NCI-H748 (cell line): ENCODE data around the gene NCOA4.
"Not testable (repeated sequence)": the region's sequence is repeated elsewhere in the genome, so short reads cannot be mapped to it uniquely, and the experiment has no call there.

Source experiments
- DNase-seq: peaks from one replicate; lab custom pipeline; 2025; ENCODE audit not compliant: unreplicated experiment; lab: John Stamatoyannopoulos, UW

NCOA4 gene

DNA sequence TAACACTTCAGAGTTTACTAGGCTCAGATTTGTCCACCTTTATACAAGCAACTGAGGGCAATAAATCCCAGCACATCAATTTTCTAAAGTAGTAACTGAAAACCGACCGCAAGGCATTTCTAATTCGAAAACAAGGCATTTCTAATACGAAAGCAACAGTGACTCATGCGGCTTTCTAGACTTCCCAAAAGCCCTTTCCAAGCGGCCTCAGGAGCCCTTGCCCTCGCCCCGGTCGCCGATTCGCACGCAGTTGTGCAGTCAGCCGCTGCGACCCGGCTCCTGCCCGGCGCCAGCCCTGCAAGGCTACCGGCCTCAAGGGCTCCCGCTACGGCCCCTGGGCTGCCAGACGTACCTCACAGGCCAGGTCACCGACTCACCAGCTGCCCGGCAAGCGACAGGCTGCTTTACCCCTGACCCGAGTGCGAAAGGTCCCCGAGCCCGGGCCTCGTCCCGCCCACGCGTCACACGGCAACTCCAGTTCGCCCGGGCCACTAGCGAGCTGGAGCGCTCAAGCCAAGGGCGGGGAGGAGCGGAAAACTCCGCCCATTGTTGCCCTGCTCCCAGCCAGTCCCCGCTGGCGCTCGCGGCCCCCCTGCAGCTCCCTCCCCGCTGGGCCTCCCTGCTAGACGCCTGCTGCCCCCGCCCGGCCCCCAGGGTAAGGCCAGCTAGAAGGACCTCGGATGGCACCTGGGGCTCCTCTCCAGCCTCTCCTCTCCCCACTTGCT is 7.3 kb downstream of the NCOA4 start:
- DNase-seq: peak; percentile 82

DNA sequence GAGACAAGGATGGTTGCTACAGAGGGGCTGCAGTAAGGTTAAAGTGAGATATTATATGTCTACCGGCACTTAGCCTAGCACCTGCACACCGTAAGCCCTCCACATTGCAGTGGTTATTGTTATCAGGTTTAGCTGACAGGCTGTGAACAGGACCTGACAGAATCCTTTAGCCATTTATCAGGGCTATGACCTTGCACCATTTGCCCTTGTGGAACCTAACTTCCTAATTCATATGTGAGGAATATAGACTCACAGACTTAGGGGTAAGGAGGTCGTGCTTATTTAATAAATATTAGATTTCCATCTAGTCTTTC is 10.1 kb downstream of the NCOA4 start:
- DNase-seq: no peak

DNA sequence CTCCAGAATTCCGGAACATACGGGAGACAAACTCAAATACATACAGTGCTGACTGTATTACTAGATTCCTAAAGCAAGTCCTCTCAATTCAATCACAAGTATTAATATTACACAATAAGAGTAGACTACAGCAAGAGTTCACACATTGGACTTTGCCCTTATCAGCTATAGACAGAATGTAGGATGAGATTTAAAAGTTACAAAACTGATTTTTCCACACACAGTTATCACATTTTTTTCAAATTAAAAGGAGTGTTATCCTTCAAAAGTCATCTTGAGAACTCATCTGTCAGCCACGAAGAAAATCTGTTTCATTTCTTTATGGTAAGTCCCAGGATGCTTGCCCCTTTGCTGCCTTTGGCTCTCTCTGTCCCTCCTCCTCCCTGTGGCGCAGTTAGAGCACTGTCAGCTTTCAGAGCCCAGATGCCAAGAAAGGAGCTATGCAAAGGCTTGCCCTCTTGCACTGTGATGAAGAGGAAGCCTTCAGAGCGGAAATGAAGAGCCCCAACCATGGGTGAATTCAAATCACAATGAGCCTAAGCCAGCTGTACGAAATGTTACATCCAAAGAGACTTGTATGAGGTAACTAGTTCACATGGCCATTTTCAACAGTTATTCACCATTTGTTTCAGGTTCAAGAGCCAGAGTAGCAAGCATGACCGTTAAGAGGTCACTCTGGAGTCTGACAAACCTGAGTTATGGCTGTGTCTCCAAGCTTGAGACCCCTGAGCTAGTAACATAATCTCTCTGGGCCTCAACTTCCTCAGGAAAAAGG is 10.7 kb downstream of the NCOA4 start:
- no peak for DNase-seq

DNA sequence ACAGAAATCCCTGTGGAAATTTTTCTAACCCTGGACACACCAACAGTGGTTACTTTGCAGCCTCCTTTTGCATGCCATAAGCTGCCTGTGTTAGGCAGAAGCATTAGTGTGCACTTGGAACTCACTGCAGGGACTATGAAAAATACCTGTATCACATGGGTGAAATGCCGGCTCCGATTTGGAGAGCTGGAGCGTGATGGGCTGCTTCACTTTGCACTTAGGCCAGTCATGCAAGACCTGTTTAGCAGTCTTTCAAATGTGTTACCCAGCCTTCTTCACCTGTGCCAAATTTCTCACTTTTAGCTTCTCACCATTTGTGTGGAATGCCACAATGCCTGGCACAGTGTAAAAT is 11.3 kb downstream of the NCOA4 start:
- no peak for DNase-seq

DNA sequence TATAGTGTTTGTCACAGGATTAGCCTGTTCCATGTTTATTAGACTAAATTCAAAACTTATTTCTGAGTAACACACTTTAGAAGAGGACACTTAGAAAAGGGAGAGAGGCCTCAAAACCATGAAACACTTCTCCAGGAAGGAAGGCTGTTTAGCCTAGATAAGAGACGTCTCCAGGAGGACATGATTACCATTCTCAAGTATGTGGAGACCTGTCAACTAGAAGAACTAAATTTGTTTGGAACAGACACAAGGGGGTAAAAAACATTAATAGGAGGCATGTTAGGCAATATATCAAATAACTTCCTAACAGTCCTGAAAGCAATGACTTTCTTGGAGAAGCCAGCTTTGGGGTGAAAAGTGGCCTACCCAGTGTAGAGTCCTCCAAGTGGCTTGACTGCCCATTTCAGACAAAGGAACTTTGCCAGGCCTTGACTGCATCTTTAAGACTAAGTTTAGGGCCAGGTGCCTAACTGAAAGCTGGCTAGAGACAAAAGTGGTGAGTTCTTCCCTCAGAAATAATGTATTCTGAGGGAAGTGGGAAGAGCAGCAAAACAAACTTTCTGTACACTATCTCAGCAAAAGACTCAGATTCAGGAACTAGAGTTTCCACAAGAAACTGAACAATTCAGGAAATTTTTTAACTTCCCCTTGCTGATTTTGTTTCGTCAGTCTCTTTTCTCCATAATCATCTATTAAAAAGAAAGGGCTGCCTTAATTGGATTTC is 11.8 kb downstream of the NCOA4 start:
- DNase-seq: no peak

DNA sequence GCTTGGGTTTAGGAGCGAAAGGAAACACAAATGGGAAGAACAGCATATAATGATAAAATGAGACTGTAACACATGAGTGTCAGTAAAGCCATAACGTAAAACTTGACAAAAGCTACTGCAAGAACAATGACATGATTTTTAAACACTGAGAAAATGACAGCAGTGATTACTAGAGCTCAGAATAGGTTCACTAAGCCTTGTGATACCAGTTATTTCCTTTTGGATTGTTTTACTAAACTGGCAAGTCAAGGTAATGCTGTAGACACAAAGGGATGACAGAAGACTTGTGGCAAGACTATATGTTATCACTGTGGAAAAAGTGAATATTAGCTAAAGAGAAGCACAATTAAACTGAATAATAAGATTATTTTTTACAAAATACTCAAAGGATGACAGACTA is 12.7 kb downstream of the NCOA4 start:
- no peak for DNase-seq

DNA sequence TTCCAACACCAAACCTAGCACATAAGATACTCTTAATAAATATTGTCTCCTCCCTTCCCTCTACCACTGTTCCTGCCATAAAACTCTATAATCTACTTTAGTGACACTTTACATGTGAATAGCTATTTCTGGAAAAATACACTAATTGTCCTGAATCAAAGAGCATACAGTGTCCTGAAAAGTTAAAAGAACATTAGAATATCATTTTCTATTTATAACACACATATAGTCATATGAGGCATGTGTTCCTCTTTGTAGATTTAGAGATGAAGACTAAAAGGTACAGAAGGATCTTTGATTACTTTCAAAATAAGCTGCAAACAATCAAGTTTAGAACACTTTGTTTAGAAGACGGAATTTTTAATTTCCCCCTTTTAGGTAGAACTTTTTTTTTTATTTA is 13.6 kb downstream of the NCOA4 start:
- no peak for DNase-seq

DNA sequence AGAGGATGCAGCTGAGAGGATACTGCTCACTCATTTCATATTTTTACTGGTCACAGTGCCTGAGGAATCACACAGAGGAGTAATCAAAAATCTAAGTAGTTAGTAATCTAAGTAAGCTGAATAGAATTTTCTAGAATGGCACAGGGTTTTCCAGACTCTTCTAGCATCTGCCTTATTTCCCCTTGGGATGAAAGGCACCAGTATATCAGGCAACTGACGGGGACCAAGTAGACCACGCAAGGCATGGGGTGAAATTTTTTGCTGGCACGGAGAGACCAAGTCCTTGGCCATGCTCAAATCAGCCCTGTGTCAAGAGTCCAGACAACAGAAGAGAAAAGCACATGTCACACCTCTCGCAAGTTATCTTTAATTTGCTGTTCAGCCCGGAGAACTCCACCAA is 14.2 kb downstream of the NCOA4 start:
- DNase-seq: no peak

DNA sequence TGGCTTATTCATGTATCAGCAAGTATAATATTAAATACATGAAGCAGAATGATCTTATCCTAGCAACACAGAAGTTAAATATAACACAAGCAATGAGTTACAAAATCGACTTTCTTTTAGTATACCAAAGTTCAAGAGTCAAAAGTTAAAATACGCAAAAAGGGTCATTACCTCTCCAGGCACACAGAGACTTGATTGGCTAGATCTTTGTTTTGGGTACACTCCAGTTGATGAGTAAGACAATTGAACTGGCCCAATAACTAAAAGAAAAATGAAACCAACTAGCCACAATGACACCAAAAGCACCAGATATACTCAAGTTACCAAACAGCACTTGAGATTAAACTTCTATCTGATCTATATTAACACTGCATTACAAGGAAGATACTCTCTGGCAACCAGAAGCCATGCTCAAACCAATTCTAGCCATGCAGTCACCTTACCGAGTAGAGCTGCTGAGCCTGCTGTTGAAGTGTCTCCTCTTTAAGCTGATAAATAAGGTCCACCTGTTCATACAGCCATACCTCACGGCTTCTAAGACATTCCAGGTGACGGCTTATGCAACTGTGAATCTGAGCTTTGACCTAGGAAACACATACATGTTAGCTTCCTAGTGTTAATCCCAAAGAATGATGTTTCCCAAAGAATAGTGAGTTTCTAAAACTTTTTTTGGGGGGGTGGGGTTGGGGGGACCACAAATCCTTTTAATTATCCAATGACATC is 15.6 kb downstream of the NCOA4 start:
- DNase-seq: no peak

DNA sequence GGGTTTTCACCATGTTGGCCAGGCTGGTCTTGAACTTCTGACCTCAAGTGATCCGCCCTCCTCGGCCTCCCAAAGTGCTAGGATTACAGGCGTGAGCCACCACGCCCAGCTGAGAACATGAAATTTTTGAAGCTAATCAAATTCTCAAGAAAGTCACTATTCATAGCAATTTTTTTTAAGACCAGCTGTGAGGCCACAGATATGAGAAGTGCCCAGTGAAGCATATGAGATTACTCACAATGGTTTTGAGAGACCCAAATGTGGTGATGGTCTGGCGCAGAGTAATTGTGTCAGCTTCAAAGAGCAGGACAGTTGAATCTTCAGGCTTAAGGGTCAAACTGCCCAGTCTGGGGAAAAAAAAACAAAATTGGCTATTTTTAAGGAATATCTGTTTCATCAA is 16.2 kb downstream of the NCOA4 start:
- no peak for DNase-seq

DNA sequence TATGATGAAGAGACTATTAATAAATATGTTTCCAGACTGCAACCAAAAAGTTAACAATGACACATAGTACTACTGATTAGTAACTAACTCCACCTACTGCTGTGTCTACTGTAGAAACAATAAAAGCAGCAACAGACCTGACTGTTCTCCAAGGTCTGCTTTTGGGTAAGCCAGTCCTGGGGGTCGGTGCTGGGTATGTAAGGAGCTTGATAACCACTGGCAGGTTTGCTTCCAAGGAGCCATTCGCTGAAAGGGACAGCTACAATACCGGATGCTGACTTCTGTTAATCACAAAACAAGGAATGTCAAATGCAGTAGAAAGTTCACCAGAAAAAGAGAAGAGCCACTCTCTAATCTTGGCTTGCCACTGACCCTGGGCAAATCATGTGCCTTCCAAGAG is 17.7 kb downstream of the NCOA4 start:
- DNase-seq: no peak

DNA sequence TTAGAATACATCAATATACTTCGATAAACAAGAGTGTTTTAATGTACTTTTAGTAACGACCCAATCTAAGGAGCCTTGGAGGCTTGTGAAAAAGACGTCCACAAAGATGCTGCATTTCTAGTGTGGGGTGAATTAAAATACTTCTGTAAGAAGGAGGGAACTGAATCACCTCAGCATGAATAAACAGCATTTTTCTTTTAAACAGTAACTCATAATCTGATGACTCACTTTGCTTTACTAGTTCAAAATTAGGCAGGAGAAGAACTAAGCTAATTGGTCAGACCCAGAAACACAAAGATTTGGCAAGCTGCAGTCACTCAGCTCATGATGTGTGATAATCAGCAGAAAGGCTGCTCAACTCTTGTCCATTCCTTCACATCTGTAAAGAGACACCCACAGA is 24.2 kb downstream of the NCOA4 start:
- DNase-seq: no peak

DNA sequence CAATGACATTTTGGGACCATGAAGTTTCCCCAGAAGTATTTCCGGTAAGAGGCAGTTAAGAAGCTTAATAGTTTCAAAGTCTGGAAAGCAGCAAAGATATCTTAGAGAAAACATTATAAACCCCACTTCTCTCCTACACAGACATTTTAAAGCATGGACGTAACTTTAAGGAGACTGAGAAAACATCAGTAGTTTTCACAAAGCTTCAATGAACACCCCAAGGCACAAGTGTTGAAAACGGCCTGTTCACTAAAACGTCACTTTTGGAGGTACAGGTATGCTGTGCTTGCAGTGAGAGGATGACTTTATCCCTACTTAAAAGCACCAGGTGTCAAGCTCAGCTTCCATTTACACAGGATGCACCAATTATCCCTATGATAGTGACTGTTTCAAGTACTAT is 25.0 kb downstream of the NCOA4 start:
- DNase-seq: no peak

DNA sequence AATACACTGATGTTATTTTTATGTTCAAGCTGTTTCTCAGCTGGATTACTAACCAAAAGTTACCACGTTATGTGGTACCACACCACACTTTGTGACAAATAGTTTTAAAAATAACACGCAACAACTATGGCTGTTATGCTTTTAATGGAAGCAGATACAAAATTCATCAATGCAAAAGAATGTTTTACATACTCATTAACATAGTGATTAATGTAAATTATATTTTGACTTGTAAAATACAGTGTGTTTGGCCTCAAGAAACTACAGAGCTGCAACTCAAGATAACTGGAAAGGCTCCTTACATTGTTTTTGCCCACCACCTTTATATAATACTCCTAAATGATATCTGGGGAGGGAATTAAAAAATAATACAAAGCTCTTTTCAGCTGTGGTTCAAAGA is 25.5 kb downstream of the NCOA4 start:
- DNase-seq: no peak

DNA sequence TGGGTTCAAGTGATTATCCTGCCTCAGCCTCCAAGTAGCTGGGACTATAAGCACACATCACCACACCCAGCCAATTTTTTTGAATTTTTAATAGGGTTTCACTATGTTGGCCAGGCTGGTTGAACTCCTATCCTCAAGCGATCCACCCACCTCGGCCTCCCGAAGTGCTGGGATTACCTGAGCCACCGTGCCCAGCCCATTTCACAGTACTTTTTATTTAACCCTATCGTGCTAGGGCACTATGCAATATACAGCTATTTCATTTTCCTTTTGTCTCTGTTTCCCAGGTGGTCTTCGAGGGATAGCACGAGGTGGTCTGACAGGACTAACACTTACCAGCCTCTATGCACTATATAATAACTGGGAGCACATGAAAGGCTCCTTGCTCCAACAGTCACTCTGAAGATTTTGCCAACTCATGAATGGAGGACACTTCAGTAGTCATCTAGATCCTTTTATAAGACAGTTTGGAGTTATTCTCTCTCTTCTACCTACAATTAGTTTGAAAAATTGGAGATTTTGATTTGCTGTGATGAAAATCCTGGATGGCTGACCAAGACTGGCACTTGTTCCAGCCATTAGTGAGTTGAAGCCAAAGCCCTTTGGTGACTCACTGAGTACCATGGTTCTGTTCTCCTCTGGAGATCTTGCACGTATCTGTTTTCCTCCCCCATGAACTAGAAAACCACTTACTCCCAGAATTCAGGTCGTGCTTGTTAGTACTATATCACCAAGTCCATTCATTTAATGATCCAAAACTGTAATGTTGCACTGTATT is 27.3 kb downstream of the NCOA4 start:
- DNase-seq: no peak

DNA sequence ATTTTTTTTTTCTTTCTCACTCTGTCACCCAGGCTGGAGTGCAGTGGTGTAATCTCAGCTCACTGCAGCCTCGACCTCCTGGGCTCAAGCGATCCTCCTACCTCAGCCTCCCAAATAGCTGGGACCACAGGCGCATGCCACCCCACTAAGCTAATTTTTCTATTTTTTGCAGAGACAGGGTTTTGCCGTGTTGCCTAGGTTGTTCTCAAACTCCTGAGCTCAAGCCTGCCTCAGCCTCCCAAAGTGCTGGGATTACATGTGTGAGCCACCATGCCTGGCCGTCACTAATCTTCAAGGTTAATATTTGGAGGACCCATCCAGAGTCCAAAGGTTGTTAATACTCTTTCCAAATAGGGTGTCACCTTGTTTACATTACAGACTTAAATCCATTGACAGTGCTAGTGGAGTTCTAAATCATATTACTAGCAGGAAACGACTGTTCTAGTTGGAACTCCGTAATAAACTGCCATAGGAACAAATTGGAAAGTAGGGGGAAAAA is 28.2 kb downstream of the NCOA4 start:
- DNase-seq: not testable (repeated sequence)

DNA sequence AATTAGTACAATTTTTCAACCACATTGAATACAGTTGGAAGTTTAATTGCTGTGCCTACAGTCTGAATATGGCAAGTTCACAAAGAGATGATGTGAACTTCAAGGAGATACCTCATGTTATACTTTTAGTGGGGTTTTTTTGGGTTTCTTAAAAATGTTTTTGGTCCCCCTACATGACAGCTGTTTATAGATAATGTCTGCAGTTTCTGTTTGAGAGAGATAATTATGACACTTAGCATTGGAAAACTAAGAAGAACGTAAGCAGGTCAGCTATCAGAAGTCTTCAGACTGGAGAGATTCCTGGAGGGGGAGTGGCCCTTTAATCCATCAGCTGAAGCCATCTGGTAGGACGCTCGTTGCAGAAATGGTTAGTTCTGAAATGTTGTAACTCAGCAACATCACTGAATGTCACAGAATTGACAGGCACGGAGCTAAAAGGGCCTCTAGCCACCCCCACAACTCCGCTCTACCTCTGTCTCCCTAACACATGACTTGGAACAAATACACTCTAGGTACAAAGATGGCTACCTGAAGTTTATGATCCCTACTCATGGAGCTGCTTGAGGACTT is 29.2 kb downstream of the NCOA4 start:
- no peak for DNase-seq

DNA sequence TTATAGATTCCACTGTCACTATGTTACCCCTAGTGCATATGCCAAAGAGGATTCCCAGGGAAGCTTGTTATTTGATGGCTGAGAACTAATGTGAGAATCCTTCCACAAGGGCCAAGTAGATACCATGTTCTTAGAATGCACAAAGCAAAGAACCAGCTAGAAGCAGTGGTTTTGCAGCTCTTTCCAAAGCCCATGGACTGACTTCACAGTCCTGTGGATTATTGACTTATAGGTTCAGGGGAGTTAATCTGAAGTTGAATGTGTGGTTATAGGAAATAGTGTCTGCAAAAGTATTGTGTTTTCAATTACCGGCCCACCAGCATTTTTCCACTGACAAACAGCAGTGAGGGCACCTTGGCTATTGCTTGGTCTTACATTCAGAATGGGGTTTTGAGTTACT is 29.9 kb downstream of the NCOA4 start:
- no peak for DNase-seq

DNA sequence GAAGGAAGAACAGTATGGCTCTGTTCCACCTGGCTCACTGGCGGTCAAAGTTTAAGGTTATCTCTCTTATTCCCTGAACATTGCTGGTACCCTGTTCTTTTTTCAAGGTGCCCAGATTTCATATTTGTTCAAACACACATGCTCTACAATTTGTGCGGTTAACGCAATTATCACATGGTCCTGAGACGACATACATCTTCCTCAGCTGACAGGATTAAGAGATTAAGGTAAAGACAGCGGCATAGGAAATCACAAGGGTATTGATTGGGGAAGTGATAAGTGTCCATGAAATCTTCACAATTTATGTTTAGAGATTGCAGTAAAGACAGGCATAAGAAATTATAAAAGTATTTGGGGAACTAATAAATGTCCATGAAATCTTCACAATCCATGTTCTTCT is 30.5 kb downstream of the NCOA4 start:
- DNase-seq: not testable (repeated sequence)

DNA sequence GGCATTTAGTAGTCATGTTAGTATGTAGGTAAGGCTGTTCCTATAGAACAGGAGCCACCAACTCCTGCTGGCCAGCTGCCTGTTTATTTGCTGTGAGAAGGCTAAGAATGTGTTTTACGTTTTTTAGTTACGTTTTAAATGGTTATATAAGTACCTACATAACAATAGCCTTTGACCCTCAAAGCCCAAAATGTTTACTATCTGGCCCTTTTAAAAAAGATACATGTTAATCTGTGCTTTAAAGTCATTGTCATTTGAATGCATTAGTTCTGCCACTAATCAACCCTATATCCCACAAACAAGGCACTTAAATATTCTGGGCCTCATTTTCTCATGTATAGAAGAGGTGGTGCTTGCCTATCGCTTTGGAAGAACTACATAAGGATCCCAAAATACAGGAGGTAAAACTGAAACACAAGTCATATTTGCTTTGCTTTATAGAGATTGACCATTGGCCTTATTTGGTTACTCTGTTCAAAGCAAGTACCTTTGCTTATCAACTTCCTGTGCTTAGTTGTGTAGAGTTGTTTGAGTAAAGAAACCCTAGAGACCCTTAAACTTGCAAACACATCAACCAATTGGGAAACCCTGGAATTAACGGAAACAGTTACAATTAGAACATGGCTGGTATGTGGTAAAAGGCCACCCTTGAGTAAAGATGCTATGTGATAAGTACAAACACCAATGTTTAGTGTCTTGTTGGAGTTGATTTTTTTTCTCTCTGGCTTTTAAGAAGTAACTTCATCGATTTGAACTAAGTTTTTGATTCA is 32.2 kb downstream of the NCOA4 start:
- no peak for DNase-seq
